Uterus (tissue), 2 donors: ENCODE results near the gene CCDC93.

ENCODE experiments used
- POLR2A ChIP-seq, 2 donors: fragments of 450-650 bp; IDR thresholded peaks; one replicate each; pipeline ENCODE4 v1.6.1; 2016; ENCODE audit warnings: antibody characterized with exemption in 2 of 2, mild to moderate bottlenecking in 1 of 2, moderate library complexity in 1 of 2
- TF ChIP-seq, protein P1 (sequence below), 4 experiments: fragments of 200-600 bp in 2 of 4; fragments of 450-650 bp in 2 of 4; sonication (generic) in 2 of 4; IDR thresholded peaks; one replicate each; pipeline ENCODE4 v1.5.1; 2016 to 2019; ENCODE audit warnings: antibody characterized with exemption in 4 of 4, mild to moderate bottlenecking in 2 of 4, moderate library complexity in 1 of 4

DNA sequence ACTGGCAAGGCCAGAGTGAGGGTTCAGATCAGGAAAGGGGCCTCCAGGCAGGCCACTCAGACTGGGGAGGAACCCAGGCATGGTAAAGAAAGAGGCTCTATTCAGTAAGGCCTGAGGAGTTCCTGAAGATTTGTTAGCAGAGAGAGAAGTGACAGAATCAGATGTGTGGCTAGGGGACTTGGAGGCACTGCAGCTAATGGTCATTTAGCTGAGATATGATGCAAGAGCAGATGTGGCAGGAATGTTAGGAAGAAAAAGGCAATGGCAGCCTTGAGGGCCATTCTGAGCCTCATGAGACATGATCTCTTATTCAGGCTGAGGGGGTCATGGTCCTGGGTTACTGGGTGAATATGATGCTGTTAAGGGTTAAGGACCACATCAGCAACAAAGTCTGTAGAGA is 73.4 kb downstream of the CCDC93 start:
- TF ChIP-seq POLR2A (IDR thresholded peaks at IDR 0.05): no peak
- TF ChIP-seq, protein P1, sequence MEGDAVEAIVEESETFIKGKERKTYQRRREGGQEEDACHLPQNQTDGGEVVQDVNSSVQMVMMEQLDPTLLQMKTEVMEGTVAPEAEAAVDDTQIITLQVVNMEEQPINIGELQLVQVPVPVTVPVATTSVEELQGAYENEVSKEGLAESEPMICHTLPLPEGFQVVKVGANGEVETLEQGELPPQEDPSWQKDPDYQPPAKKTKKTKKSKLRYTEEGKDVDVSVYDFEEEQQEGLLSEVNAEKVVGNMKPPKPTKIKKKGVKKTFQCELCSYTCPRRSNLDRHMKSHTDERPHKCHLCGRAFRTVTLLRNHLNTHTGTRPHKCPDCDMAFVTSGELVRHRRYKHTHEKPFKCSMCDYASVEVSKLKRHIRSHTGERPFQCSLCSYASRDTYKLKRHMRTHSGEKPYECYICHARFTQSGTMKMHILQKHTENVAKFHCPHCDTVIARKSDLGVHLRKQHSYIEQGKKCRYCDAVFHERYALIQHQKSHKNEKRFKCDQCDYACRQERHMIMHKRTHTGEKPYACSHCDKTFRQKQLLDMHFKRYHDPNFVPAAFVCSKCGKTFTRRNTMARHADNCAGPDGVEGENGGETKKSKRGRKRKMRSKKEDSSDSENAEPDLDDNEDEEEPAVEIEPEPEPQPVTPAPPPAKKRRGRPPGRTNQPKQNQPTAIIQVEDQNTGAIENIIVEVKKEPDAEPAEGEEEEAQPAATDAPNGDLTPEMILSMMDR (IDR thresholded peaks at IDR 0.05): no peak
